ENCODE measurements around the gene CAMK2N2.
A peak's percentile ranks its signal among the peaks of the same experiment; 100 is the strongest.
"Not testable (repeated sequence)": the region's sequence is repeated elsewhere in the genome, so short reads cannot be mapped to it uniquely, and the experiment has no call there.

Gene CAMK2N2

GRCh38 chr3:184272269-184272668 lies 10.9 kb upstream of the CAMK2N2 start:
- DNase-seq, result no peak

GRCh38 chr3:184267249-184267648 lies 5.9 kb upstream of the CAMK2N2 start:
- DNase-seq, result not testable (repeated sequence)

DNA sequence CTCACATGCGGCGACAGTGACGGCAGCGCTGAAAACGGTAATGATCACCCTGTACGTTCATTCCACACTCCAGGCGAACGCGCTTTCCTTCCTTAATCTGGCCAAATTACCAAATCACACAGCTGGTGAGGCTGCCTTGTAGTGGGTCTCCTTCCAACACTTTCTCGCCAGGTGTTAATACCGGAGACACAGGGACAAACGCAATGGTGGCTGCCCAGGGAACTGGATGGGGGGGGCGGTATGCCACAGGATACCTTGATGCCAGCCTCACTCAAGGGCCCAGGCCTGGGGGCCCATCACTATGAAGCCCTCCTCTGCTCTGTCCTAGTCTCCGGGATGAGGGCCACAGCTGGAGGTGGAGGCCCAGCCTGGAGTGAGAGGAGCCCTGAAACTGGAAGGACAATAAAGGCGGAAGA lies 1.4 kb upstream of the CAMK2N2 start:
- DNase-seq, result no peak

DNA sequence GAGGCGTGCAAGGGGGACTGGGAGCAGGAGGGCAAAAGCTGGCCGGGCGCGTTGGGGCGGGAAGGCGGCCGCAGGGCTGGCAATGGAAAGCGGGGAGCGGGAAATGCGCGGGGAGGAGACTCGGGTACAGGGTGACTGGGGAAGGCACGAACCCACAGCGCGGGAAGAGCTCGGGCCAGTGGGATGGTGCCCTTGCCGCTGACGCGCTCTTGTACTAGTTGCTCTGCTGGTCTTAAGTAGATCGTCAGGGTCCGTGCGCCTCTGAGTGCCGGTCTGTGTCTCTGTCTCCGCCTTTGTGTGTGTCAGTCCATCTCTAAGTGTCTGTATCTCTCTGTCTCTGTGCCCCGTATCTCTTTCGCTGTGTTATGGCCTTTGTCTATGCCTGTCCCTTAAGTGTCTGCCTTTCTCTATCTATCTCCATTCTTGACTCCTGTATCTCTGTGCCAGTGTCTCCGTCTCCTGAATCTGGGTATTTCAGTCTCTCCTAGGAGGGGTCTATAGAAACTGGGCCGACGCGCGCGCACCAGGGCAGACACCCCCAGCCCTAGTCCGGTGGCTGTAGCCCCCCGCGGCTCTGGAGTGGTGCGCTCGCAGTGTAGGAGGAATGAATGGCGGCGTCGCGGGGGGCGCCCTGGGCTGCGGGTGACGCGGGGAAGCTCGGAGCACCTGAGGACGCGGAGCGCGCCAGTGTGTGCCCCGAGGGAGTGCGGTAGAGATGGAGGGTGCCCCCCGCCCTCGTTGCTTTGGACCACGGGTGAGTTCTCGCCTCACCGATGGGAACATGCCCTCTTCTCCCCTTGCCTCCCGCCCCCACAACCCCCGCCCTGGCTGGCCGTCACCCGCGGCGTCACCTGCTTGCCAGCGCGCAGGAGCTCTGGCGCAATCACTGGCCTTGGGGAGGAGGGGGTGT lies 756 bp upstream of the CAMK2N2 start:
- peak; percentile 14 for DNase-seq

- peak; percentile 14 for DNase-seq
These were observed 556 bp downstream of the CAMK2N2 start for GRCh38 chr3:184260724-184261269.

- DNase-seq, result peak; percentile 44
These were observed 1.3 kb downstream of the CAMK2N2 start for GRCh38 chr3:184259878-184260723.

- DNase-seq, result no peak
These were observed 1.9 kb downstream of the CAMK2N2 start for GRCh38 chr3:184259396-184259877.

DNA sequence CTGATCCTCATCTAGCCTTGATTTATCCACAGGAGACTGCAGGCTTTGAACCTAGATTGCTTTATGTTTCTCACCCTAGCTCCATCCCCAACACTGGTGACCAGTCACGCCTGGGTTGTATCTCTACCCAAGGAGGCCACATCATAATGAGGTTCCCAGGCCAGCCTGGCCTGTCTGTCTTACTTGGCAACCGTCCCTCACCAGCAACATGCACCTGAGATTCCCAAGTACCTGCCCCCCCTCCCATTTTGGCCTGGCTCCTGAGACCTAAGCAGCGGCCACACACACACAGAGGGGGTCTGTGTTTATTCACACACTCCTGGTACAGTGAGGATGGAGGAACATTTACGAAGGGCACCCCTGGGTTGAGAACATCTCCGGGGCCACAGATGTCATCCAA lies 2.4 kb downstream of the CAMK2N2 start:
- DNase-seq, result no peak

GRCh38 chr3:184257083-184257915 lies 4.1 kb downstream of the CAMK2N2 start:
- DNase-seq, result no peak

GRCh38 chr3:184255291-184256039 lies 5.9 kb downstream of the CAMK2N2 start:
- DNase-seq, result no peak

GRCh38 chr3:184250167-184250828 lies 11.1 kb downstream of the CAMK2N2 start:
- DNase-seq, result peak; percentile 84

- DNase-seq, result peak; percentile 89
These were observed 11.8 kb downstream of the CAMK2N2 start, which contains the start of gene EEF1AKMT4 for GRCh38 chr3:184249412-184250166. Gene EEF1AKMT4, plus strand, starts transcription at chr3:184249672. Its CDS starts 23 bp downstream, at chr3:184249695.

- peak; percentile 81 for DNase-seq
These were observed 12.6 kb downstream of the CAMK2N2 start, which contains the start of gene ALG3 for GRCh38 chr3:184248454-184249411. Gene ALG3, minus strand, starts transcription at chr3:184248962. Its CDS starts 22 bp downstream, at chr3:184248940.

DNA sequence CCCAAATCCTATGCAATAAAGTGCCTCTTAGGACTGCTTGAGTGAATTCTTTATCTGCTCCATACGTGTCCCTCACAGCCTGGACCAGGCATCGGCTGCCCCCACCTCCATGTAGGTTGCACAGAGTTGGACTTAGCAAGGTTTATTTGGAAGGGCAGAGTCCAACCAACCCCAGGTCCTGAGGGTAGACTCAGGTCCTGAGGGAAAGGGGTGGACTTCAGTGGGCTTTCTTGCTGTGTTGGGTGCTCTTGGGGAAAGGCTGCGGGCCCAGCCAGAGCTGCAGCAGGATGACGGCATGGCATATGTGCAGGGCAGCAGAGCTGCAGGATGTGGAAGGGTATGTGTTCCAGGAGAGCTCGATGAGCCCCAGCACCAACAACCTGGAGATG lies 19.1 kb downstream of the CAMK2N2 start:
- DNase-seq, result no peak

- no peak for DNase-seq
These were observed 19.7 kb downstream of the CAMK2N2 start for GRCh38 chr3:184241447-184242296.

DNA sequence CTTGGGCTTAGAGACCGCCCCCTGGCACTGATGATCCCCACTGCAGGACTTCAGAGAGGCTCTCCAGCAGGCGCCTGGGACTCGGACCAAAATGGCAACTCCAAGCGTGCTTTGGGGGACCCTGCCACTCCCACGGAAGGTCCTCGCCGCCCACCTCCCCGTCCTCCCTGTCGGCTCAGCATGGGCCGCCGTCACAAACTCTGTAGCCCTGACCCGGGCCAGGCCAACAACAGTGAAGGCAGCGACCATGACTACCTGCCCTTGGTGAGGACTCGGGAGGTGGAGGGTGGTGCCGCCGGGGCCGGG lies 20.3 kb downstream of the CAMK2N2 start:
- no peak for DNase-seq

- DNase-seq, result no peak
These were observed 20.8 kb downstream of the CAMK2N2 start for GRCh38 chr3:184240384-184241140.

Data from T-helper 9 cell (primary cell).